Thyroid gland (tissue), 4 donors: Measurements from ENCODE around the gene SIPA1L3. TPM values are rescaled to one million over a fixed set of nuclear protein-coding genes. Genes with fewer than 3 reads are reported as not detected.
A peak's percentile ranks its signal among the peaks of the same experiment; 100 is the strongest.

Experiments used
- DNase-seq, 2 donors: peaks; one replicate each; pipeline ENCODE4 v3.0.0-alpha.2; 2019
- H3K27ac ChIP-seq, 3 donors: fragments of 200-600 bp; sonication (generic); 1 replicate in 2 of 3; 2 replicates in 1 of 3; pipeline ENCODE4 v1.5.1; 2016 to 2019; ENCODE audit warnings: mild to moderate bottlenecking in 1 of 3, moderate library complexity in 1 of 3
- H3K27me3 ChIP-seq: fragments of 200-600 bp; sonication (generic); one replicate; pipeline ENCODE4 v1.5.1; 2019
- H3K36me3 ChIP-seq, 2 donors: fragments of 200-600 bp; sonication (generic); one replicate each; pipeline ENCODE4 v1.5.1; 2016 to 2019
- H3K4me1 ChIP-seq, 2 donors: fragments of 200-600 bp; sonication (generic); one replicate each; pipeline ENCODE4 v1.5.1; 2017 to 2019
- H3K4me3 ChIP-seq, 3 donors: fragments of 200-600 bp; sonication (generic); replicated peaks in 1 of 3; 1 replicate in 2 of 3; 2 replicates in 1 of 3; pipeline ENCODE4 v1.5.1; 2016; ENCODE audit warnings: mild to moderate bottlenecking in 1 of 3
- H3K9me3 ChIP-seq: fragments of 200-600 bp; sonication (generic); one replicate; pipeline ENCODE4 v1.5.1; 2017
- POLR2A ChIP-seq, 2 donors: fragments of 450-650 bp; IDR thresholded peaks; one replicate each; pipeline ENCODE4 v1.6.1; 2017; ENCODE audit warnings: antibody characterized with exemption in 2 of 2, mild to moderate bottlenecking in 2 of 2, moderate library complexity in 1 of 2
- WGBS, 2 donors: methylation state at CpG; one replicate each; pipeline ENCODE4 v1.1.5; 2017; 5-methylcytosine and 5-hydroxymethylcytosine counted together
- intact Hi-C: fragments of 100-400 bp; cut with DNase I; formaldehyde crosslinking; loops from one replicate; pipeline ENCODE4 v1.15.1; 2023
- total RNA-seq, 4 donors: library from RNA; depleted of rRNA; stranded (reverse); fragments of >200 nt; gene quantifications; one replicate each; pipeline ENCODE4 v1.2.3, GENCODE V29; 2016
- TF ChIP-seq, protein P1 (sequence below), 6 experiments: fragments of 200-600 bp in 3 of 6; fragments of 450-650 bp in 3 of 6; sonication (generic) in 3 of 6; IDR thresholded peaks; one replicate each; pipeline ENCODE4 v1.5.1; 2016 to 2019; ENCODE audit warnings: antibody characterized with exemption in 6 of 6, mild to moderate bottlenecking in 2 of 6, inconsistent platforms in 1 of 6, moderate library complexity in 1 of 6

SIPA1L3 gene
- total RNA-seq, 4 donors from 2014 or later, result 39.4 to 130 (median 116) TPM

GRCh38 chr19:38165335-38165734, 258.3 kb downstream of the SIPA1L3 start:
- no peaks in the 10 kb centered on the region for H3K9me3 ChIP-seq
- H3K27ac ChIP-seq, result no peak overlapping the region
- no peaks in the 10 kb centered on the region for H3K27me3 ChIP-seq
- WGBS, 2 donors, result 93 to 94% methylated on average over 6 of the region's 6 CpGs
- H3K4me3 ChIP-seq, result no peak overlapping the region
- peaks cover 25 to 48% of the 10 kb centered on the region in 2 donors for H3K36me3 ChIP-seq
- TF ChIP-seq POLR2A (IDR thresholded peaks at IDR 0.05), result no peak
- TF ChIP-seq, protein P1, sequence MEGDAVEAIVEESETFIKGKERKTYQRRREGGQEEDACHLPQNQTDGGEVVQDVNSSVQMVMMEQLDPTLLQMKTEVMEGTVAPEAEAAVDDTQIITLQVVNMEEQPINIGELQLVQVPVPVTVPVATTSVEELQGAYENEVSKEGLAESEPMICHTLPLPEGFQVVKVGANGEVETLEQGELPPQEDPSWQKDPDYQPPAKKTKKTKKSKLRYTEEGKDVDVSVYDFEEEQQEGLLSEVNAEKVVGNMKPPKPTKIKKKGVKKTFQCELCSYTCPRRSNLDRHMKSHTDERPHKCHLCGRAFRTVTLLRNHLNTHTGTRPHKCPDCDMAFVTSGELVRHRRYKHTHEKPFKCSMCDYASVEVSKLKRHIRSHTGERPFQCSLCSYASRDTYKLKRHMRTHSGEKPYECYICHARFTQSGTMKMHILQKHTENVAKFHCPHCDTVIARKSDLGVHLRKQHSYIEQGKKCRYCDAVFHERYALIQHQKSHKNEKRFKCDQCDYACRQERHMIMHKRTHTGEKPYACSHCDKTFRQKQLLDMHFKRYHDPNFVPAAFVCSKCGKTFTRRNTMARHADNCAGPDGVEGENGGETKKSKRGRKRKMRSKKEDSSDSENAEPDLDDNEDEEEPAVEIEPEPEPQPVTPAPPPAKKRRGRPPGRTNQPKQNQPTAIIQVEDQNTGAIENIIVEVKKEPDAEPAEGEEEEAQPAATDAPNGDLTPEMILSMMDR (IDR thresholded peaks at IDR 0.05), result no peak
- intact Hi-C loops, result no loop called here
- no peaks in the 10 kb centered on the region for H3K4me1 ChIP-seq
- DNase-seq, result no peak

- H3K4me1 ChIP-seq, result no peaks in the 10 kb centered on the region
- no peak for DNase-seq
- H3K27ac ChIP-seq, result no peak overlapping the region
- no peak overlapping the region for H3K4me3 ChIP-seq
- H3K27me3 ChIP-seq, result no peaks in the 10 kb centered on the region
- intact Hi-C loops, result no loop called here
- no peaks in the 10 kb centered on the region for H3K9me3 ChIP-seq
- WGBS, 2 donors, result 90 to 94% methylated on average over 4 of the region's 4 CpGs
- H3K36me3 ChIP-seq, result peaks cover 13 to 33% of the 10 kb centered on the region in 2 donors
- TF ChIP-seq, protein P1 (IDR thresholded peaks at IDR 0.05), result no peak
- TF ChIP-seq POLR2A (IDR thresholded peaks at IDR 0.05), result no peak
Observed at GRCh38 chr19:38168637-38169036, 261.6 kb downstream of the SIPA1L3 start.

DNA sequence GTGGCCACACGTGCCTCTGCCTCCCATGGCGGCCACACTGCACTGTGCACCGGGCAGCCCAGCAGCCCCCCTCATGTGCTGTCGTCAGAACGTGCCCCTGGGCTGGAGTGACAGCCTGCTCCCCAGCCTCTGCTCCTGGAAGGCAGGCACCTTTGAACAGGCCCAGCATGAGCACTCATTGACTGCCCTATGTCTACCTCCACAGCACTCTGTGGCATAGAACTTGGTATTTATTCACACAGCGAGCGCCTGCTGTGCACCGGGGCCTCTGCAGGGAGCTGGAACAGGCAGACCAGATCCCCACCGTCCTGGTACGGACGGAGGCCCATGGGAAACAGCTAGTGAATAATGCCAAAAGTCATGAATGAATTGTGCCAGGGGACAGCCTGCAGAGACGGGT, 263.3 kb downstream of the SIPA1L3 start:
- TF ChIP-seq, protein P1 (IDR thresholded peaks at IDR 0.05), result no peak
- intact Hi-C loops, result no loop called here
- H3K9me3 ChIP-seq, result no peaks in the 10 kb centered on the region
- no peaks in the 10 kb centered on the region for H3K27me3 ChIP-seq
- no peaks in the 10 kb centered on the region for H3K4me1 ChIP-seq
- no peak overlapping the region for H3K4me3 ChIP-seq
- WGBS, 2 donors, result 89 to 96% methylated on average over 7 to 11 of the region's 12 CpGs
- H3K27ac ChIP-seq, result no peak overlapping the region
- H3K36me3 ChIP-seq, result peaks cover 1 to 16% of the 10 kb centered on the region in 2 donors
- no peak for DNase-seq

DNA sequence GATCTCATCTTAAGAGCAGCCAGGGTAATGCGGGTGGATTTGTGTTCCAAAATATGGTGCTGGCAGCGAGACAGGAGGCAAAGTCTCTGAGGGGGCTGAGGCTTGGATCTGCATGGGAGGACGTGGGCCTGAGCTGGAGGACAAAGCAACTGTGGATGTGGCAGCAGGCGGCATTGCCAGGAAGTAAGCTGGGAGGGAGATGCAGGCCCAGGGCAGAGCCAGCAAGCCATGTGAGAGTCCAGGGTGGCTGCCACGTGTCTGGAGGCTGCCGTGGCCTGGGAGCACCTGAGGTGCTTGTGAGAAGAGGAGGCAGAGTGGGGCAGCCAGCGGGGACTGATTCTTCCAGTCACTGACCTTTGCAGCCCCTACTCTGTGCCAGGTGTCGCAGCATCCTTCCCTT, 265.0 kb downstream of the SIPA1L3 start:
- H3K36me3 ChIP-seq, result peaks cover 0 to 4% of the 10 kb centered on the region in 2 donors
- intact Hi-C loops, result no loop called here
- no peaks in the 10 kb centered on the region for H3K9me3 ChIP-seq
- no peaks in the 10 kb centered on the region for H3K27me3 ChIP-seq
- H3K4me1 ChIP-seq, result no peaks in the 10 kb centered on the region
- TF ChIP-seq POLR2A (IDR thresholded peaks at IDR 0.05), result no peak
- TF ChIP-seq, protein P1 (IDR thresholded peaks at IDR 0.05), result no peak
- WGBS, 2 donors, result 96 to 97% methylated on average over 5 to 7 of the region's 8 CpGs
- no peak overlapping the region for H3K4me3 ChIP-seq
- DNase-seq, result no peak
- no peak overlapping the region for H3K27ac ChIP-seq

DNA sequence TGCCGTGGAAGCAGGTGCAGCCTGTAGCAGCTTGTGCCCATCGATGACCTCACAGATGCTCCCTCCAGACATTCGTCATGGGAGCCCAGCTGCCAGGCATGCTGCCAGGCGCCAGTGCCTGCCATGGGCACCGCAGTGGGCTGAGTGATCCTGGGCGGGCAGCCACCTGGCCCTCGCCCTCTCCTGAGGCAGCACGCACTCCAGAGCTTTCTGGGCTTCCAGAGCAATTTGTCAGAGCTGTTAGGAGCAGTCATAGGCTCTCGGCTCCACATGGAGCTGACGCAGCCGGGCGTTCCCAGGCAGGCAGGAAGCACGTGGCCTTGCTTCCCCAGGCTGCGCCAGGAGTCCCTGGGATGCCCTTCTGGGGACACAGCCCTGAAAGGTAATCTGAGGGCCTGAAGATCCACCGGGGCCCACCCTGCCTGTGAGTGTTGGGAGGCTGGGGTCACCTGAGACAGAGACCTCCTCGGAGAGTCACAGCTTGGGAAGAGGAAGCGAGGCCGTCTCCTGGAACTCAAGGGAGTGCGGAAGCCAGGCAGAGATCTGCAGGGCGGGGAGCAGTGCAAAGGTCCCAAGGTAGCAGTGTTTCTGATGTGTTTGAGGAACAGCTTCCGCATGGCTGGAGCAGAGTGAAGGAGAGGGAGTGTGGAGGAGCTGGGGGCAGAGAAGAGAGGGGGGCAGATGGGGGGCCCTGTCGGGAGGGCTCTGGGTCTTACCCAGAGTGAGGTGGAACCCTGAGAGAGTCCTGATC, 266.5 kb downstream of the SIPA1L3 start:
- WGBS, 2 donors, result 89 to 93% methylated on average over 8 to 19 of the region's 22 CpGs
- Histone ChIP-seq H3K4me1 (no peaks in the 10 kb centered on the region), H3K9me3 (no peaks in the 10 kb centered on the region), H3K27ac (no peak overlapping the region), H3K36me3 (no peaks in the 10 kb centered on the region), H3K27me3 (no peaks in the 10 kb centered on the region), H3K4me3 (no peak overlapping the region)
- intact Hi-C loops, result no loop called here
- peak; percentile 38 to 60 for DNase-seq
- TF ChIP-seq, protein P1 (IDR thresholded peaks at IDR 0.05), result no peak
- TF ChIP-seq POLR2A (IDR thresholded peaks at IDR 0.05), result no peak
